ENCODE data around the gene ZSCAN2. TPM values are rescaled to one million over a fixed set of nuclear protein-coding genes. Genes with fewer than 3 reads are reported as not detected.

The ZSCAN2 gene
- total and polyA plus RNA-seq, 2 donors from 2014 or later: 10.3 to 11.4 TPM

GRCh38 chr15:84653910-84654688 is 53.3 kb downstream of the ZSCAN2 start, which contains the start of gene WDR73:
WDR73 (minus strand) TSS chr15:84654283; CDS start chr15:84654274, 9 bp downstream.
- no peak for TF ChIP-seq CTCF (IDR thresholded peaks at IDR 0.05; ENCODE audit: borderline replicate concordance, extremely low read depth, insufficient read depth)
- intact Hi-C loops (cut with DNase I): no loop called here
- peak; percentile 97 to 99 (median 99) for DNase-seq
- peaks cover 0 to 35% (median 11%) of the 10 kb centered on the region in 3 donors for H3K4me1 ChIP-seq (ENCODE audit: control insufficient read depth in 2 of 3, insufficient read depth in 2 of 3, low read depth in 1 of 3, low read length in 3 of 3)
- H3K36me3 ChIP-seq (ENCODE audit: control insufficient read depth in 2 of 3, insufficient read depth in 3 of 3, low read length in 3 of 3): peaks cover 4 to 18% (median 12%) of the 10 kb centered on the region in 3 donors
- H3K27ac ChIP-seq (ENCODE audit: low read depth in 2 of 2, low read length in 2 of 2): peak within 1 kb of the TSS; percentile 78 to 93
- H3K9me3 ChIP-seq (ENCODE audit: control insufficient read depth in 2 of 3, insufficient read depth in 1 of 3, low read length in 3 of 3): no peaks in the 10 kb centered on the region
- peak within 1 kb of the TSS; percentile 97 to 99 (median 99) for H3K4me3 ChIP-seq (ENCODE audit: low read length in 3 of 3)
- H3K27me3 ChIP-seq (ENCODE audit: control insufficient read depth, insufficient read depth, low read length): no peaks in the 10 kb centered on the region
- peak within 1 kb of the TSS; percentile 96 to 97 (median 97) for H3K9ac ChIP-seq (ENCODE audit: low read length in 3 of 3)
- no peak for FAIRE-seq

GRCh38 chr15:84654689-84655453 is 54.1 kb downstream of the ZSCAN2 start:
- Histone ChIP-seq H3K4me3 (ENCODE audit: low read length in 3 of 3) (peak overlapping the region; percentile 97 to 99 (median 99)), H3K36me3 (ENCODE audit: control insufficient read depth in 2 of 3, insufficient read depth in 3 of 3, low read length in 3 of 3) (peaks cover 4 to 13% (median 9%) of the 10 kb centered on the region in 3 donors), H3K27me3 (ENCODE audit: control insufficient read depth, insufficient read depth, low read length) (no peaks in the 10 kb centered on the region), H3K27ac (ENCODE audit: low read depth in 2 of 2, low read length in 2 of 2) (peak overlapping the region; percentile 78 to 93), H3K9ac (ENCODE audit: low read length in 3 of 3) (peak overlapping the region; percentile 79 to 97 (median 96)), H3K4me1 (ENCODE audit: control insufficient read depth in 2 of 3, insufficient read depth in 2 of 3, low read depth in 1 of 3, low read length in 3 of 3) (peaks cover 0 to 35% (median 11%) of the 10 kb centered on the region in 3 donors), H3K9me3 (ENCODE audit: control insufficient read depth in 2 of 3, insufficient read depth in 1 of 3, low read length in 3 of 3) (no peaks in the 10 kb centered on the region)
- FAIRE-seq (no peak), DNase-seq (peak; percentile 81 to 89 (median 84))
- peak; percentile 69 for TF ChIP-seq CTCF (IDR thresholded peaks at IDR 0.05; ENCODE audit: borderline replicate concordance, extremely low read depth, insufficient read depth)
- intact Hi-C loops (cut with DNase I): no loop called here

- Histone ChIP-seq H3K36me3 (ENCODE audit: control insufficient read depth in 2 of 3, insufficient read depth in 3 of 3, low read length in 3 of 3) (peaks cover 0 to 4% (median 2%) of the 10 kb centered on the region in 3 donors), H3K27ac (ENCODE audit: low read depth in 2 of 2, low read length in 2 of 2) (no peak overlapping the region), H3K4me1 (ENCODE audit: control insufficient read depth in 2 of 3, insufficient read depth in 2 of 3, low read depth in 1 of 3, low read length in 3 of 3) (peaks cover 0 to 32% (median 11%) of the 10 kb centered on the region in 3 donors), H3K9ac (ENCODE audit: low read length in 3 of 3) (no peak overlapping the region), H3K27me3 (ENCODE audit: control insufficient read depth, insufficient read depth, low read length) (no peaks in the 10 kb centered on the region), H3K9me3 (ENCODE audit: control insufficient read depth in 2 of 3, insufficient read depth in 1 of 3, low read length in 3 of 3) (no peaks in the 10 kb centered on the region), H3K4me3 (ENCODE audit: low read length in 3 of 3) (no peak overlapping the region)
- no peak for DNase-seq
- TF ChIP-seq CTCF (IDR thresholded peaks at IDR 0.05; ENCODE audit: borderline replicate concordance, extremely low read depth, insufficient read depth): no peak
- FAIRE-seq: no peak
- intact Hi-C loops (cut with DNase I): no loop called here
Measured at GRCh38 chr15:84656972-84657371, 56.2 kb downstream of the ZSCAN2 start.

Data from kidney (tissue), 14 donors.